COLO668 (cell line): ENCODE data around the gene CASTOR1.

Source experiments
- DNase-seq: peaks from one replicate; lab custom pipeline; 2025; ENCODE audit not compliant: unreplicated experiment; lab: John Stamatoyannopoulos, UW

CASTOR1 gene

GRCh38 chr22:30286331-30286730 is 3.0 kb downstream of the CASTOR1 start:
- no peak for DNase-seq

- no peak for DNase-seq
These were observed 3.5 kb downstream of the CASTOR1 start for GRCh38 chr22:30285846-30286200.

GRCh38 chr22:30285176-30285845 is 4.0 kb downstream of the CASTOR1 start:
- DNase-seq: no peak

GRCh38 chr22:30284666-30285065 is 4.6 kb downstream of the CASTOR1 start:
- DNase-seq: no peak

GRCh38 chr22:30284172-30284571 is 5.1 kb downstream of the CASTOR1 start:
- no peak for DNase-seq

- DNase-seq: no peak
These were observed 6.0 kb downstream of the CASTOR1 start for GRCh38 chr22:30283342-30283741.

- DNase-seq: no peak
These were observed 6.7 kb downstream of the CASTOR1 start for GRCh38 chr22:30282616-30283046.

- DNase-seq: no peak
These were observed 8.8 kb downstream of the CASTOR1 start for GRCh38 chr22:30280505-30280904.

GRCh38 chr22:30279932-30280331 is 9.4 kb downstream of the CASTOR1 start:
- DNase-seq: no peak

- DNase-seq: no peak
These were observed 10.1 kb downstream of the CASTOR1 start for GRCh38 chr22:30279046-30279788.

GRCh38 chr22:30277547-30278344 is 11.6 kb downstream of the CASTOR1 start:
- DNase-seq: no peak

- DNase-seq: no peak
These were observed 13.3 kb downstream of the CASTOR1 start for GRCh38 chr22:30276039-30276438.

GRCh38 chr22:30275625-30276024 is 13.7 kb downstream of the CASTOR1 start:
- DNase-seq: peak; percentile 10

GRCh38 chr22:30274437-30274812 is 14.9 kb downstream of the CASTOR1 start:
- DNase-seq: no peak

GRCh38 chr22:30273711-30274436 is 15.4 kb downstream of the CASTOR1 start:
- DNase-seq: no peak

GRCh38 chr22:30272781-30273601 is 16.3 kb downstream of the CASTOR1 start:
- DNase-seq: no peak

GRCh38 chr22:30270832-30271231 is 18.5 kb downstream of the CASTOR1 start:
- no peak for DNase-seq

GRCh38 chr22:30268331-30268730 is 21.0 kb downstream of the CASTOR1 start:
- DNase-seq: no peak

- no peak for DNase-seq
These were observed 21.7 kb downstream of the CASTOR1 start for GRCh38 chr22:30267382-30268302.
